ENCODE measurements around the gene EIF3D.

Gene EIF3D, protein sequence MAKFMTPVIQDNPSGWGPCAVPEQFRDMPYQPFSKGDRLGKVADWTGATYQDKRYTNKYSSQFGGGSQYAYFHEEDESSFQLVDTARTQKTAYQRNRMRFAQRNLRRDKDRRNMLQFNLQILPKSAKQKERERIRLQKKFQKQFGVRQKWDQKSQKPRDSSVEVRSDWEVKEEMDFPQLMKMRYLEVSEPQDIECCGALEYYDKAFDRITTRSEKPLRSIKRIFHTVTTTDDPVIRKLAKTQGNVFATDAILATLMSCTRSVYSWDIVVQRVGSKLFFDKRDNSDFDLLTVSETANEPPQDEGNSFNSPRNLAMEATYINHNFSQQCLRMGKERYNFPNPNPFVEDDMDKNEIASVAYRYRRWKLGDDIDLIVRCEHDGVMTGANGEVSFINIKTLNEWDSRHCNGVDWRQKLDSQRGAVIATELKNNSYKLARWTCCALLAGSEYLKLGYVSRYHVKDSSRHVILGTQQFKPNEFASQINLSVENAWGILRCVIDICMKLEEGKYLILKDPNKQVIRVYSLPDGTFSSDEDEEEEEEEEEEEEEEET

DNA sequence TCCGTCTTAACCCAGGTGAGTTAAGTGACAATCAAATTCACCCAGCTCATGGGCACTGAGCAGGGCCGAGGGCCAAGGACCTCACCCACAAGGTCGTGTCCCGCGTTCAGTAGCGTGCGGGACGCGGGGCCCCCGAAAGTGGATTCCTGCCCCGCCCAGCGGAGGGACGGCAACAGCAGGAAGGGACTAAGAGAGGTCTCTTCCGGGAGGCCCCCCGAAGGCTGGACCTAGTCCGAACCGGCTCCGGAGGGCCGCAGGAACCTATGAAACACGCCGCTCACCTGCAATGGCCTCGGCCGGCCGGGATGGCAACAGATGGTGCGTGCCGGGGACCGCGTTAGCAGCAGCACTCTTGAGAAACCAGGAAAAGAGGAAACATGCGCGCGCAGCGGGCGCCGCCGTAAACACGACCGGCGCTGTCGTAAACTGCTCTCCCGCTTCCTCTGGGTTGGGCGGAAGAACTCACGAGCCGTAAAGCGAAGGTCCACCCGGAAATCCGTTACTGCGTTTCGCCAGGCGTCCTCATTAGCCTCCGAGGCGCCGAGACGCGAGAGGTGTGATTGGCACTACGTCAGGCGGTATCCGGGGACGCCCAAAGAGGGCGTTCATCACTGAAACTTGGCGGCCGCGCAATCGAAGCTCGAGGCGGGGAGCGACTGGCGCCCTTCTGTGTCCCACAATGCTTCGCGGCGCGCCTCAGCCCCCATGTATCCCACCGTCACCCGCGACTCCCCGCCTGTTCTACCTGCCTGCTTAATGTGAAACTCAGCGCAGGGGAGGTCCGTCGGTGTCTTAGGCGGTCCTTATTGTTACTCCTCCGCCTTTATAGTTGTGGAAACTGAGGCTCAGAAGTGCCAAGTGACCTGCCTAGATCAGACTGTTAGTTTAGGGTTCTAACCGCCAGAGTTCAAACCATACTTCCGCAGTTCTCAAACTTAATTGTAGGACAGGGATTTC, at the start of gene EIF3D:
EIF3D (minus strand) TSS at position 372 of the 957 bp plus-strand sequence. CDS start 3,045 bp downstream, outside the sequence.
- peak; percentile 96 to 97 for DNase-seq (ENCODE audit: low read depth in 1 of 2, low spot score in 1 of 2)

DNA sequence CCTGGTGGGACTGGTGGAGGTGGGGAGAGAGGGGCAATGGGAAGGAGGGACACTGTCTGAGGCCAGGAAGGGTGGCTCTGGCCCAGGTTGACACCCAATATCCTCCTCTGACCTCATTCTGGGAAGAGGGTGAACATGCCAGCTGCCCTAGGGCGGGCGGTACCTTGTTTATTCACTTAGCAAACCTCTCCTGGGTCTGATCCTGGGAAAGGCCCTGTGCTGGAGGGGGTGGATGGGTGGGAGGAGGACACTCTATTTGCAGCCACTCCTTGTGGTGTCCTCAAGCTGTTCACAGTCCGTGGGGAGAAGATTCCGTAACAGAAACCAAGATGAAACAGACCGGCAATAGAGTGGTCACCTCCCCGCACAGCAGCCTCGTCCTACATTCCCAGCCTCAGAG, 49.7 kb upstream of the EIF3D start:
- DNase-seq (ENCODE audit: low read depth in 1 of 2, low spot score in 1 of 2), result no peak

DNA sequence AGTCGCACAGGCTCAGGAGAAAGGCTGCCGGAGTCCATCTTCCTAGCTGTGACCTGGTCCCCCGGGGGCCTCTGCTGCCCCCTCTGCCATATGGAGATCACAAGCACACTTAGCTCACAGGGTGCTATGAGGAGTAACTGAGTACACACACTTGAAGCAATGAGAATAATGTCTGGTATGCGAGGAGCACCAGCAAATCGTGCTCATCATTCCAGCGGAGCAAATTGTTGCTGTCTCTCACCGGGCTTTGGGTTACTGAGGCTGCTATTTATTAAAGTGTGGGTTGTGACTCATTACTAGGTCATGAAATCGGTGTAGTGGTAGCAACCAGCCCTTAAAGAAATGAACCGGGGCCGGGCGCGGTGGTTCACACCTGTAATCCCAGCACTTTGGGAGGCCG, 48.1 kb upstream of the EIF3D start:
- DNase-seq (ENCODE audit: low read depth in 1 of 2, low spot score in 1 of 2), result no peak

DNA sequence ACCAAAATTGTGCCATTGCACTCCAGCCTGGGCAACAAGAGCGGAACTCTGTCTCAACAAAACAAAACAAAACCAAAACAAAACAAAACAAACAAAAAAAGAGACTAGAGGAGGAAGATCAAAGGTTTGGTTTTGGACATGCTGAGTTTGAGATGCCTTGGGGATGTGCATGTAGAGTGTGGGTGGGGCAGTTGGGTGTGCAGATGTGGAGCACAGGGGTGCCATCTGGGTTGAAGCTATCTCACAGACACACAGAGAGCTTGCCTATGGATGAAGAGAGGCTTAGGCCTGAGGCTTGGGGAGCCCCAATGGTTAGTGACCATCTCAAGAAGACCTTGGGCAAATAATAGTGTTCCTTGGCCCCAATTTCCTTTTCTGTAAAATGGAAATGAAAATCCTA, 45.8 kb upstream of the EIF3D start:
- DNase-seq (ENCODE audit: low read depth in 1 of 2, low spot score in 1 of 2), result no peak

DNA sequence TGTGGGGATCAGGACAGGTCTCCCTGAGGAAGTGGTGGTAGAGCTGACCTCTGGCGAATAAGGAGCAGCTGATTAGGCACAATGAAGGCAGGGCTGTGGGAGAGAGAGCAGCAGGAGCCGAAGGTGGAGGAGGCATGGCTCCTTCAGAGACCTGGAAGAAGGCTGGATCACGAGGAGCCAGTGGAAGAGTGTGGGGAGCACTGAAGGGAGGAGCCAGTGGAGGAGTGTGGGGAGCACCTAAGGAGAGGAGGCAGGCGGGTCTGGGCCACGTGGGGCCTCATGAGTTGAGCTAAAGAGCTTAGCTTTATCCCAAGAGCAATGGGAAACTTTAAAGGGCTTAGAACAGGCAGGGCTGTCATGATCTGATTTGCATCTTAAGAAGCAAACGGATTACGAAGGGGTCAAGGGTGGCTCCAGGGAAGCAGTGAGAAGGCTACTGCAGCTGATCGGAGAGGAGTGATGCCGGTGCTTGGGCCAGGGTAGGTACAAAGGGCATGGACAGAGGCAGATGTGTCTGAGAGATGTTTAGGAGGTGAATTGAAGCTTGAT, 44.9 kb upstream of the EIF3D start:
- DNase-seq (ENCODE audit: low read depth in 1 of 2, low spot score in 1 of 2), result no peak

DNA sequence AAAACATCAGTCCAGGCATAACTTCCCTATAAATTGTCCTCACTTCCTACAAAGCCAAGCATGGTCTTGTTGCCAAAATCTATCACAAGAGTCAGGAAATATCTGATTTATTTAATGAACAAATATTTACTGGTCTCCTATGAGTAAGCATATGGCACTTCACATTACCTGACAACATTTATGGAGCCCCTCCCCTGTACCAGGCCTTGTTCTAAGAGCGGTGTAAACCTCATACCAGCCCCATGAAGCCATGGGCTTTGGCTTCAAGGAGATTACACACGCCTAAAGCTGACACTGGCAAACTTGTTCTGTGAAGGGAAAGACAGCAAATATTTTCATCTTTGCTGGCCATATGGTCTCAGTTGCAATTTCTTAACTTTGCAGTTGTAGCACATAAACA, 43.0 kb upstream of the EIF3D start:
- DNase-seq (ENCODE audit: low read depth in 1 of 2, low spot score in 1 of 2), result no peak

DNA sequence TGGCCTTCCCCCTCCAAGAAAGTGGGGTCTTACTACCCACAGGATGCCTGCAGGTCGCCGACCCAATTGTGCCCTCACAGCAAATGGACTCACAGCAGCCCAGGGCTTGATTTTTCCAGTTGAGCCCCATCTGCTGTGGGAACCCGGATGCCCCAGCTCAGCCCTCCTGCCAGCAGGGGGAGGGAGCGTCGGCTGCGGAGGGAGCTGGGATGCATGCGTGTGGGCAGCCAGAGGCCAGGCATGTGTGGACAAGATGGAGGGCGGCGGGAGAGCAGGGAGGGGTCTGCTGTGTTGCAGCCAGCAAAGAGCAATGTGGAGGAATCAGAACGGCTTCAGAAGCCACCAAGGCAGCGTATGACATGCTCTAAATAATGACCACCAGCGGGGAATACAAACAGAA, 41.0 kb upstream of the EIF3D start:
- DNase-seq (ENCODE audit: low read depth in 1 of 2, low spot score in 1 of 2), result no peak

DNA sequence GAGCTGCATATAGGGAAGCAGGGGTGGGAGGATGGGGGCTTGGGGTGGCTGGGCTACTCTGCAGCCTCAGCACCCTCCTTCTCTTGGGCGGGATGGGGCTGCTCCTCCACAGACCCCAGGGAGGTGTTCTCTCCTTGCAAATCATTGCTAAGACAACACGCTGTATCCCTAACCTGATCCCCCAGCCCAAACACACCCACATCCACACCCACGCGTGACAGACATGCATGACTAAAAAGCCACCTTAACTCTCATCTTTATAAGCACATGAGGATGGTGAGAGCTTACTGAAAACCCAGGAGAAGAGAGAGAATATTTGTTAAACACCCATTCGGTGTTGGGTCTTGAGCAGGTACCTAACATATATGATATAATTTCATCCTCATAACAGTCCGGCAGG, 39.9 kb upstream of the EIF3D start:
- no peak for DNase-seq (ENCODE audit: low read depth in 1 of 2, low spot score in 1 of 2)

DNA sequence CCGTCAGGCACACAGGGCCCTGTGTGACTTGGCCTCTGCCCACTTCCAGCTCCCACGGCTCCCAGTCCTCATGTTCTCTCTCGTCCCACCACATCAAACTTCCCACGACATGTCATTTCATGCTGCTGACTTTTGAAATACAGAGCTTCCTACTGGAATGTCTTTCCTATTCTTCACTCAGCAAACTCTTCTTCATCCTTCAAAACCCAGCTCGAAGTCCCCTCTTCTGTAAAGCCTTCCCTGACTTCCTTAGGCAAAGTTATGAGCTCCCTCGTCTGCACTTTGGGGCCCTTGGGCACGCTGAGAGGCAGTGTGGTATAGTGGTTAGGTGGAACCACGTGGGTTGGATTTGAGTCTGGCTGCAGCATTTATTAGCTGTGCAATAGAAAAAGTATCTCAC, 37.8 kb upstream of the EIF3D start:
- no peak for DNase-seq (ENCODE audit: low read depth in 1 of 2, low spot score in 1 of 2)

DNA sequence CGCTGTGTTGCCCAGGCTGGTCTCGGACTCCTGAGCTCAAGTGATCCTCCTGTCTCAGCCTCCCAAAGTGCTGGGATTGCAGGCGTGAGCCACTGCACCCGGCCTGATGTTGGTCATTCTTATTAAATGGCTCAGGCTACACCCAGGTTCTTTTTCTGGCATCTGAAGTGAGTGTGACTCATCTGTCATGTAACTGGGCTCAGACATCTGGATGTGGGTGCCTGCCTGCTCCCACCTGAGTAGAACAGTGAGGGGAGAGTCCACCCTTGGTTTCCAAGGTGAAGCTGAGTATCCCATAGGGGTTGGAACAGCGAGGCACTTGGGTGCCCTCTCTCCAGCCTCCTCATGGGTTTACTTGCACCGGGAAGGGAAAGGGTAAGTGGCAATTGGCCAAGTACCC, 36.7 kb upstream of the EIF3D start:
- no peak for DNase-seq (ENCODE audit: low read depth in 1 of 2, low spot score in 1 of 2)

DNA sequence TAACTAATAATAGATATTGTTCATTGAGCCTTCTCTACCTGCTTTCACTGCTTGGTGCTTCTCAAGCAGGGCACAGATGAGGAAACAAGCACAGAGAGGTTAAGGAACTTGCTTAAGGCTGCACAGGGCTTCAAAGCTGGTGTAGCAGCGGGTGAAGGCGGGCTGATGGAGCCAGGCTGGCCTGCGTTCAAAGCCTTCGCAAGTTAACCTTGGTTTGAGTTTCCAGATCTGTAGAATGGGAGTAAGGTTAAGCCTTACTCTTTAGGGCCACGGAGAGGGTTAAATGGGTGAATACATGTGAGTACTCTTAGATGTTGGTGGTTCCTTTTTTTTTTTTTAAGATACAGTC, 36.2 kb upstream of the EIF3D start:
- no peak for DNase-seq (ENCODE audit: low read depth in 1 of 2, low spot score in 1 of 2)

DNA sequence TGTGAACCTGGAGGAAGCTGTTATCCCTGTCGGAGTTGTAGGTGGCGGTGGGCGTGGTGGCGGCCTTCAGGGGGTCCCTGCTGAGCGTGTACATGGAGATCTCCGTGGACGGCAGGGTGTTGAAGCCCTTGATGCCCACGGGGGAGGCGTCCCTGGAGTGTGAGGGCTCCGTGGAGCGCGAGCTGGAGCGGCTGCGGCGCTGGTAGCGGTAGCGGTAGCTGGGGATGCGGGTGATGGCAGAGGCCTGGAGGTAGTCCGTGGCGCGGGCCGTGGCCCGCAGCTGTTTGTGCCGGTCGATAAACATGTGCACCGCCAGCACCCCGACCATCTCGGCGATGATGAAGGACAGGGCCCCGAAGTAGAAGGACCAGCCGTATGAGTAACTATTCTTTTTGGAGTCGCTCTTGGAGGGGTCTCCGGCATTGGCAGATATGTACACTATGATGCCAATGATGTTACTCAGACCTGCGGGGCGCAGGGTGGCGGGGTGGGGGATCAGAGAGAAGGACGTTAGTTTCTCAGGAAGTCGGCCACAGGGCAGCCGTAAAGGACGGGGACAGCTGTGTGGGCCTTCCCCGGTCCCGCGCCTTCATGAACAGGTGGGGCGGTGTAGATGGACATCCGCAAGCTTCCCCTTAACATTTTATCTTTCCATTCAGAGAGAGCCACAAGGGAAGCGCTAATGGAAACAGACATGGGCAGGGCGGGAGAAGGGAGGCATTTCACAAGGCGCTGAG, 35.6 kb upstream of the EIF3D start:
- no peak for DNase-seq (ENCODE audit: low read depth in 1 of 2, low spot score in 1 of 2)

DNA sequence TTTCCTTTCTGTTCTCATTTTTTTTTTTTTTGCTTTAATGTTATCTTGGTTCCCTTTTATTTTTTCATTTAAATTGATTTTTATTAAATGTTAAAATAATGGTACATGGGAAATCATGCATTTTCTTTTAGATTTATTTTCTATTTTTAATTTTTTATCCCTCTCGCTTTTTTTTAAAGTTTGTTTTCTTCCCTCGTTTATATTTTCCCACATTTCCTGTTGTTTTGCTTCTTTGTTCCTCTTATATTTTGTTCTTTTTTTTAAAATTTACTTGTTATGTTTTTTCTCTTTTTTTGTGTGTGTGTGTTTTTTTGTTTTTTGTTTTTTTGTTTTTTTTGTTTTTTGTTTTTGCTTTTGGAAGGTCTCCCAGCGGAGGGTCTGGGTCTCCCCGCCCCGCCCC, 34.9 kb upstream of the EIF3D start:
- no peak for DNase-seq (ENCODE audit: low read depth in 1 of 2, low spot score in 1 of 2)

DNA sequence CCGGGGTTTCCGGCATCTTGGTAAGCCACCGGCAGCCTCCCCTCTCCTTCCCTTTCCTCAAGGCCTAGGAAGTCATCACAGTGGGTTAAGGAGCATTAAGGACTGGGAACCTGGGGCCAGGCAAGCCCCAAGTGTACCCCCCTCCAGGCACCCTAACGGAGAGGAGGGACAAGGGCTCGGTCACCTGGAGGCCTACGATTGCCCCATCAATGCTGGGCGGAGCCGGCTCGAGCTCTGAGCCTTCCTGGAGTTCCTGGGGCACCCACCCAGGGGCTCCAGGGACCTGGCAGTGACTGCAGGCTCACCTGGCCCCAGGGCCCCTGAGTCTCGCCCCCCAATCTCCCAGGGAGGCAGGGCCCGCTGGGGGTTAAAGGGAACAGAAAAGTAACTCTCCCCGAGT, 34.5 kb upstream of the EIF3D start:
- no peak for DNase-seq (ENCODE audit: low read depth in 1 of 2, low spot score in 1 of 2)

DNA sequence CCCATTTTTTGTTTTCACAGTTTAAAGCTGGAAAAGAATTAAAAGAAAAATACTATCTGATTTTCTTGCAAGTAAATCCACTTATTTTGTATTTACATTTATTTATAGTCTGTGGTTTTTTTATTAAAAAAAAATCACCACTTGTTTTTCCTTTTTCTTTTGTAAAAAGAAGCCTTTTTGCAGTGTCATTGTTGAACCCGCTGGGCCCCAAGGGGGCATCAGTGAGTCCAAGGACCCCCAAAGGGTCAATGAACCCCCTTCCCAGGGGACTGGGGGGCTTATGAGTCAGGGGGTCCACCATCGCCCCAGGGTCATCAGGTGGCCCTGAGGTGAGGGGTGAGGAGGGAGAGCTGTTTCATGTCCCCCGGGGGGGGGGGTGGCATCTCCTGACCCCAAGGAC, 34.0 kb upstream of the EIF3D start:
- no peak for DNase-seq (ENCODE audit: low read depth in 1 of 2, low spot score in 1 of 2)

DNA sequence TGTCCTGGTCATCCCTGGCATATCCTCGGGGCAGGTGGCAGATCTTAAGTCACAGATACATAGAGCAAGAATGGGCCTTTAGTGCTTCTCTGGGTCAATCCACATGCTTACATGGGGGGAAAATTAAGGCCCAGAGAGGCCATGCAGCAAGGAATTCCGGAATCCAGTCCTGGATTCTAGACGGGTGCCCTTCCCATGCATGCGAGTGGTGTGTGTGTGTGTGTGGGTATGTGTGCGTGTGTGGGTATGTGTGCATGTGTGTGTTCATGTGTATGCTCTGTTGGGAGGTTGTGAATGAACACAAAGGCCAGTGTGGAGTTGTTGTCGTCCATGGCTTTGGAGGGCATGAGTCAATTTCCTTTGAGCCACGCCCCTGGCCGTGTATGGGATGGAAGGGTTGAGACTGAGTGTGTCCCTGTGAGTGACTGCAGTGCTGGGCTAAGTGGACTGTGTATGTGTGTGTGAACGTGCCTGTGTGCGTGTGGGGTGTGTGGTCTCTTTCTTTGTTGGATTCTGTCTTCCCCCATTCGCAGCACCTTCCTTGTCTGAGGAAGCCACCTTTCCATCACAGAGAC, 33.4 kb upstream of the EIF3D start:
- DNase-seq (ENCODE audit: low read depth in 1 of 2, low spot score in 1 of 2), result no peak

DNA sequence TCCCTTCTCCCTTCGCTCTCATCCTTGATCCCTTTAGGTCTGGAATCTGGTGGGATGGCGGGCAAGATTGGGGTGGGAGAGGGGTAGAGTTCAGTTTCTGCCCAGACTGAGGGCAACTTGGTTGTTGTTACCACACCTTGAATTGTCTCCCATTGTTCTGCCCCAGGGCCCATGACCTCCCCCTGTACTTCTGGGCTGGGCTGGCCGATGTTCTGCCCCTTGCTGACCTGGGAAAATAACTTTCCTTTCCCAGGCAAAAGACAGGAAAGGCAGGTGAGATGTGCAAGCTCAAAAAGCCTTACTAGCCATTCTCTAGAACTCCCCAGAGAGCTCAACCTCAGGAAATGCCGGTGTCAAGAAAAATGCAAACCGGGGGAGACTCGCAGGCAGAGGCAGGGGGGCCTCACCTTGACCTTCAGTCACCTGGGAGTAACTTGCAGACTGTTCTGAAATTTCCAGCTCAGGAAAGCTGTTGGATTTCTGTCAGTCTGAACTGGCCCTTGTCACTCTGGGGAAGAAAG, 32.4 kb upstream of the EIF3D start:
- DNase-seq (ENCODE audit: low read depth in 1 of 2, low spot score in 1 of 2), result no peak

DNA sequence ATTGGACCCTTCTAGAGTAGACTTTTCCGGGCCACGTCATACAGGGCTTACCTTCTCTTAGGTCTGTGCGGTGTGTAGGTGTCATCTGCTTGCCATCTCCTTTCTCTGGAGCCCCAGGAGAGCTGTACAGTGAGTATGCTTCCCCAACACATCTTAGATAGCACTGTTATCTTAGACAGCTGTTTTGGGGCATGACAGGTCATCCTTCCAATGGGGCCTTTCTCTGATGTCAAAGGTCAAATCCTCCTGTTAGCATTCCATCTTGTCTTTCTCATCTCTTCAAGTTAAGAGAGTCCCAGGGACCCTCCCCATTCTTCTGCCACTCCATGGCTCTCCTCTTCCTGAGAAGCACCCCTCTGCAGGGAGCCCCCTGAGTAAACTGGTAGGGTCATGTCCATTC, 31.0 kb upstream of the EIF3D start:
- DNase-seq (ENCODE audit: low read depth in 1 of 2, low spot score in 1 of 2), result no peak

DNA sequence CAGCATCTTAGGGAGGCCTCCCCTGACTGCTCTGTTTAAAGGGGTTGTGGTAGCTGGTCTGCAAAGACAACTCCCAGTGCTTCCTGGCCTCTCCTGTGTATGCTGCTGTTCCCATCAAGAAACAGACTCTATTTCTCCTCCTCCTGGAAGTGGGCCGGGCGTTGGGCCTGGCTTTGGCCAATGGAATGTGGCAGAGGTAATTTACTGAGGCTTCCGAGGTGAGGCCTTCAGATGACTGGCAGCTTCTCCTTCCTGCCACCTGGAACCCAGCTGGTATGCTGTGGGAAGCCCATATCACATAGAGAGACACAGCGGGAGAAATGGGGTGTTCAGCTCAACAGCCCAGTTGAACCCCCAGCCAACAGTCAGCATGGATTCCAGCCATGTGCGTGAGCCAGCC, 25.1 kb upstream of the EIF3D start:
- DNase-seq (ENCODE audit: low read depth in 1 of 2, low spot score in 1 of 2), result no peak

DNA sequence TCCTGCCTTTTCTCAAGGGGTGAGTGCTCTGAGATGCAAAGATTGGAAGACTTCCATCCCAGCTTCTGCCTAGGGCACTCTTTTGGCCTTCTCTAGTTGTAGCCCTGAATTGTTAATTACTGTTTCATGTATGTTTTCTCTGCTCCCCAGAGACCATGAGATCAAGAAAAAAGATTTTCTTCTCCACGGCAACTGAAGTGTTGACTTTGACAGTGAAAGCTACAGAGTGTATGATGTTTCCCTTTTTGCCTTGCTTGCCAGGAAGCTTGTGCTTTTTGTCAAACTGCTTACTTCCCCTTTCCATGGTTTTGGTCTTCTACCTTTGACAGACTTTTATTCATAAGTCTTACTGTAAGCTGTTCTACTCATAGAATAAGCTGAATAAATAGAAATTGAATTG, 23.3 kb upstream of the EIF3D start:
- DNase-seq (ENCODE audit: low read depth in 1 of 2, low spot score in 1 of 2), result no peak
